Hematopoietic multipotent progenitor cell treated with erythropoietin and hydrocortisone succinate and interleukin-3 and kit ligand, for 4 days (in vitro differentiated cells): ENCODE measurements around the gene MAST3.
A peak's percentile ranks its signal among the peaks of the same experiment; 100 is the strongest.
"Not testable (repeated sequence)": the region's sequence is repeated elsewhere in the genome, so short reads cannot be mapped to it uniquely, and the experiment has no call there.

Experiments used
- DNase-seq: peaks from one replicate; pipeline ENCODE4 v3.0.0-alpha.2; 2015

MAST3 gene

GRCh38 chr19:18089096-18089541 lies 8.5 kb upstream of the MAST3 start:
- DNase-seq = peak; percentile 86

DNA sequence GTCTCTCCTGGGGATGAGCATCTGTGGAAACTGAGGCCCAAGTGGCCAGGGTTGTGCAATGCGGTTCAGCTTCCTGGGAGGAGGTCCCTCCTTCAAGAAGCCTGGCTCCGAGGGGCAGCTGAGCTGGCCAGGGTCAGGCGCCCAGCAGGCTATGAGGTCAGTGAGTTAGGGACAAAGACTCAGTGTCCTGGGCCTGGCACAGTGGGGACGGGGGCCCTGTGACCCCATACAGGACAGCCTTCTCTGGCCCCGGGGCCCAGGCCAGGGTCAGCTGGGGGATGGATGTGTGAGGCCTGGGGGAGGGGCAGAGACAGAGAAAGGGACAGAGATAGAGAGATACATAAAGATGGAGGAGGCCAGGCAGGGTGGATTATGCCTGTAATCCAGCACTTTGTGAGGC lies 7.9 kb upstream of the MAST3 start:
- DNase-seq = no peak

- peak; percentile 30 for DNase-seq
These were observed 6.9 kb upstream of the MAST3 start for GRCh38 chr19:18090545-18091216.

DNA sequence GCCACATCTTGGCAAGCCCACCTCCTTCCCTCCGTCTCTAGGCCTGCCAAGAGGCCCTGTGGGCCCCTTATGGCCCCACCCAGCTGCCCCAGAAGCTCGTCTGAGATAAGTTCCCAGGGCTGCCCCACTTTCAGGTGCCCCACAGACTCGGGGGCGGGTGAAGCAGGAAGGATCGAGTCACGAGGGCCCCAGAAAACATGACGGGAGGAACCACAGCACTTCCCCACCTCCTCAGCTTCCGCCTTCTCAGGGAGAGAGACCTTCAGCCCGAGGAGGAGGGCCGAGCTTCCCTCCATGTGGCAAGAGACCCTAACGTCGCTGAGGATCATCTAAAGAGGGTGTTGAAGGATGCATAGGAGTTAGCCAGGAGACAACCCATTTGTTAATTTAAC lies 6.4 kb upstream of the MAST3 start:
- DNase-seq = peak; percentile 94

GRCh38 chr19:18093439-18094161 lies 4.0 kb upstream of the MAST3 start:
- DNase-seq = peak; percentile 41

GRCh38 chr19:18096258-18096657 lies 1.3 kb upstream of the MAST3 start:
- no peak for DNase-seq

- DNase-seq = no peak
These were observed 664 bp downstream of the MAST3 start for GRCh38 chr19:18097993-18098890.

GRCh38 chr19:18098891-18099622 lies 1.5 kb downstream of the MAST3 start:
- peak; percentile 67 for DNase-seq

GRCh38 chr19:18099623-18099995 lies 2.0 kb downstream of the MAST3 start:
- DNase-seq = no peak

GRCh38 chr19:18100710-18101109 lies 3.1 kb downstream of the MAST3 start:
- DNase-seq = no peak

DNA sequence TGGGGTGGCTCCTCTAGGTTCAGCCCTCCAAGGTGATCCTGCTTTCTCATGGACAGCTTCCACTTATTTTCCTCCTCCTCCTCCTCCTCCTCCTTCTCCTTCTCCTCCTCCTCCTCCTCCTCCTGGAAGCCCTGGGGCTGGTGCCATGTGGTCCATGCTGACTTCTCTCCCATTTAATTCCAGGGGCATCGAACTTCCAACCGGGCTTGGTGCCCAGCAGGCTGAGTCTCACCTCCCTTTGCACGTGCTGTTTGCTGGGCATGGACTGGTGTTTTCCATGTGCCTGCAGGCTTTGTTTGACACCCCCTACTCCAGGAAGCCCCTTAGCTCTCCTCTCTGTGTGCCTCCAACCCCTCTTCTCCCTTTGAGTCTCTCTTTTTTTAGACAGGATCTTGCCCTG lies 3.7 kb downstream of the MAST3 start:
- DNase-seq = no peak

DNA sequence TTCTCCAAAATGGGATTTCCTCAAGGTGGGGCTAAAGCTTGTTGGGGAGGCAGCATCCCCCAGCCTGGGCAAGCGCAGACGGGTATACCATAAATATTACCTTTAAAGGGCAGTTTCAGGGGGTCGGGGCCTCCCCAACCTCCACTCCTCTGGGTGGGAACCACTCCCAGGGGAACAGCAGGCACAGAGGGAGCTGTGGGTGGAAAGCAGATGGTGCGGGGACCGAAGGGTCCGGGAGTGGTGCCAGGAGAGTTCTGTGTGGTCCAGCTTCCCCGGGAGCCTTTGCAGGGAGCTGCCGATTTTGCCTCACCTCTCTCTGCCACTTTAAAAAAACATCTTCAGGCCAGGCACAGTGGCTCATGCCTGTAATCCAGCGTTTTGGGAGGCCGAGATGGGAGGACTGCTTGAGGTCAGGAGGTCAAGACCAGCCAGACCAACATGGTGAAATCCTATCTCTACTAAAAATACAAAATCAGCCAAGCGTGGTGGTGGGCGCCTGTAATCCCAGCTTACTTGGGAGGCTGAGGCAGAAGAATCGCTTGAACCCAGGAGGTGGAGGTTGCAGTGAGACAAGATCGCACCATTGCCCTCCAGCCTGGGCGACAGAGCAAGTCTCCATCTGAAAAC lies 5.5 kb downstream of the MAST3 start:
- DNase-seq = no peak

GRCh38 chr19:18104793-18105131 lies 7.2 kb downstream of the MAST3 start:
- no peak for DNase-seq

DNA sequence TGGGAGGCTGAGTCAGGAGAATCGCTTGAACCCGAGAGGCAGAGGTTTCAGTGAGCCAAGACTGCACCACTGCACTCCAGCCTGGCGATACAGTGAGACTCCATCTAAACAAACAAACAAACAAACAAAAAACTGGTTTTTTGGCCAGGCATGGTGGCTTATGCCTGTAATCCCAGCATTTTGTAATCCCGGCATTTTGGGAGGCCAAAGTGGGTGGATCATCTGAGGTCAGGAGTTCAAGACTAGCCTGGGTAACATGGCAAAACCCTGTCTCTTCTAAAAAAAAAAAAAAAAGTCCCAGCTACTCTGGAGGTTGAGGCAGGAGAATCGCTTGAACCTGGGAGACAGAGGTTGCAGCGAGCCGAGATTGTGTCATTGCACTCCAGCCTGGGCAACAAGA lies 7.7 kb downstream of the MAST3 start:
- not testable (repeated sequence) for DNase-seq

DNA sequence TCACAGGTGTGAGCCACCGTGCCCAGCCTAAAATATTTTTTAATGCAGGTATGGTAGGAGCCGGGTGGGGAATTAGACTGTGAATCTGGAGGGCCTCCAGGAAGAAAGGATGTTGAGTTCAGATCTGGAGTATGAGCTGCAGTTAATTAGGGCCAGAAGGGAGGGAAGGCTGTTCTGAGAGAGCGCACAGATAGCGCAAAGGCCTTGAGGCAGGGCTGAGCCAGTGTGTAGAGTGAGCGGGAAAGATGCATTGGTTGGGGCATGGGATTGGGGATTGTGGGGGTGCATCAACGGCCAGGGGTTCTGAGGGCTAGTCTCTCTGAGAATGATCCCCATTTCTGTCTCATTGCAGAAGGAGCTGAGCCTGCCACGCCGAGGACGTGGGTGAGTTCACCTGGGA lies 9.7 kb downstream of the MAST3 start:
- DNase-seq = no peak

GRCh38 chr19:18108897-18109296 lies 11.3 kb downstream of the MAST3 start:
- DNase-seq = no peak

DNA sequence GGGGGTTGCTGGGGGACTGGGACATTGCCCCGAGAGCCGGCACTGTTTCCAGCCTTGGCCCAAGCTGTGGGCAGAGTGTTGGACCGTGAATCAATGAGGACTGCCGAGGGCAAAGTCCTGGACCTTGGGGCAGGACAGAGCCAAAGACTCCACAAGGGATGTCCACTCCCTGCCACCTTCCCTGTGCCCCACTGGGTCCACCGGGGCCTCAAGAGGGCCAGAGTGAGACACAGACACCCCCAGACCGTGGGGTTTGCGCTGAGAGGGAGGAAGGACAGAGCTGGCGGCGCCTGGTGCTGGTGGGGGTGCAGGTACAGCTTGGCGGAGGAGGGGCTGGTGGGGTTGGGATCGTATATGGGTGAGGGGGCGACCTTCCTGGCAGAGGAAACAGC lies 11.8 kb downstream of the MAST3 start:
- DNase-seq = no peak

GRCh38 chr19:18109733-18110608 lies 12.4 kb downstream of the MAST3 start:
- DNase-seq = peak; percentile 55

GRCh38 chr19:18110609-18111232 lies 13.1 kb downstream of the MAST3 start:
- DNase-seq = no peak

DNA sequence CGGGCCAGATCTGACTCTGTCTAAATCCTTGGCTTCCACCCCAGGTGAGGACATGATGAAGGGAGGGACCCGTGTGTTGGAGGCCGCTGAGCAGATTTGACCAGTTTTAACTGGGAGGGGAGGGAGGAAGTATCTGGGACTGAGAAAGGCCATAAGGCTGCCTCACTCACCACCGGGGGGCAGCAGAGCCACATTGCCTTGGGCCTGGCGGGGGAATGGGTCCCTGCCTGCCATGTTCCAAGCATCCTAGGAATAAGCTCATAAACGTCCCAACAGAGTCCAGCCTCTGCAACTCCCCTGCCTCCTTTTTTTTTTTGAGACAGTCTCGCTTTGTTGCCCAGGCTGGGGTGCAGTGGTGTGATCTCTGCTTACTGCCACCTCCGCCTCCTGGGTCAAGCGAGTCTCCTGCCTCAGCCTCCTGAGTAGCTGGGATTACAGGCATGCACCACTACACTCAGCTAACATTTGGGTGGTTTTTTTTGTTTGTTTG lies 15.5 kb downstream of the MAST3 start:
- peak; percentile 92 for DNase-seq

- no peak for DNase-seq
These were observed 16.2 kb downstream of the MAST3 start for GRCh38 chr19:18113827-18114226.
